Midbrain (tissue), 1 donor: ENCODE results near the gene KIF26B.
"Not testable (repeated sequence)": the region's sequence is repeated elsewhere in the genome, so short reads cannot be mapped to it uniquely, and the experiment has no call there.

Experiments
- DNase-seq: peaks from one replicate; lab custom pipeline; 2025; lab: John Stamatoyannopoulos, UW

Gene KIF26B

DNA sequence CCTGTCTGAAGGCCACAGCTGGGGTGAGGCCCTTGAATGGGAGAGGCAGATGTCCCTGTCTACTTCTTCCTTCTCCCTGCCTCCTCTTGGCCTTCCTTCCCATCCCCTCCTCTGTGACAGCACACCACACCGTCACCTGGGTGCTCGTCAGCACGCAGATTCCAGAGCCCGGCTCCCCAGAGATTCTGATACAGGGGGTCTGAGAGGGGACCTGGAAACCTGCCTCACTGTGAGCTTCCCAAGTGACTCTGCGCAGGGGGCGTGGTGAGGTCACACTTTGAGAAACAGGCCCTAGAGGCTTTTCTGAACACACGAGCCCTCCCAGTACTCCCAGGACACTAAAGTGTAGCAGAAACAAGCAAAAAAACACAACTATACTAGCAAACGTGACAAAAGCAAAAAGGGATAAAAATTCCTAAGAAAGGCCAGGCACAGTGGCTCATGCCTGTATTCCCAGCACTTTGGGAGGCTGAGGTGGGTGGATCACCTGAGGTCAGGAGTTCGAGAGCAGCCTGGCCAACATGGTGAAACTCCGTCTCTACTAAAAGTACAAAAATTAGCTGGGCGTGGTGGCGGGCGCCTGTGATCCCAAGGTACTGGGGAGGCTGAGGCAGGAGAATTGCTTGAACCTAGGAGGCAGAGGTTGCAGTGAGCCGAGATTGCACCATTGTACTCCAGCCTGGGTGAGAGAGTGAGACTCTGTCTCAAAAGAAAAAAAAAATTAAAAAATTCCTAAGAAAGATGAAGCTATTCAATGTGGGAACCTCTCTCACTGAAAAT lies 201.3 kb downstream of the KIF26B start:
- DNase-seq: not testable (repeated sequence)

DNA sequence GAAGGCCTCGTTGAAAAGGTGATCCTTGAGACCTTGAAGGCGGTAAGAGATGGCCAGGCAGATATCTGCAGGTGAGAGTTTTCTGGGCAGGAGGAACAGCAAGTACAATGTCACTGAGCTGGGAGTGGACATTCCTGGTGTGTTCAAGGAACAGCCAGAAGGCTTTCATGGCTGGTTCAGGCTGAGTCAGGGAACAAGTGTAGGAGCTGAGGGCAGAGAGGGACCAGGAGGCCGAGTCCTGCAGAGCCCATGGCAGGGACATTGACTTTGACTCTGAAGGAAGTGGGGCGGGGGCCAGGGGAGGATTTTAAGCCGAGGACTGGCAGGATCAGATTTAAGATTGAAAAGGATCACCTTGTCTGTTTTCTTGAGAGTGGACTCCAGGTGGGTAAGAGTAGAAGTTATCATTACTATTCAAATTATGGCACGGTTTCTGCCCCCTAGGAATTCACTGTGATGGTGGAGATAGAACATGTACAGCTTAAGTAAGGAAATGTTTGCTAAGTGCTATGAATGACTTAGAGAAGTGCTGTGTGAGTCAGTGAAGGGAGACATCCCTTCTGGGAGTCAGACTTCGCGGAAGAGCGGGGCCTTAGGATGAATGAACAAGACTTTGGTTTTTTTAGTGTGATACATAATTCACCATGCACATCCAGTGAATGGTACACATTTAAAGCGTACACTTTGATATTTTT lies 202.3 kb downstream of the KIF26B start:
- no peak for DNase-seq

DNA sequence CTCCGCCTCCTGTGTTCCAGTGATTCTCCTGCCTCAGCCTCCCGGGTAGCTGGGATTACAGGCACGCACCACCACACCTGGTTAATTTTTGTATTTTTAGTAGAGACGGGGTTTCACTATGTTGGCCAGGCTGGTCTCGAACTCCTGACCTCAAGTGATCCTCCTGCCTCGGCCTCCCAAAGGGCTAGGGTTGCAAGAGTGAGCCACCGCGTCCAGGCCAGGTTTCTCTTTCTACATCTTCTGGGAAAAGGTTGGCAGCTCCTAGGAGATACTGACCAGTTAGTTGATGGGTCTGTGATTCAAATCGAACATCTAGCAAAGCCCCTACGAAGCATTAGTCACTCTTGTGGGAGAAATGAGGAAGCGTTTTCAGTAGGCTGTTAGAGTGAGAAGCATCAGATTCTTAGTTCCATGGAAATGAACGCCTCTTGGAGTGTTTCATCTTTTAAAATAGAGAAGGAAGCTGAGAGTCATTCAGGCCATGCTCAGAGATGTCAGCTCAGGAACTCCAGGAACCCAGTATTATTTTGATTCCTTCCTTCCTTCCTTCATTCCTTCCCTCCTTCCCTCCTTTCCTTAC lies 204.4 kb downstream of the KIF26B start:
- not testable (repeated sequence) for DNase-seq

- no peak for DNase-seq
Observed at GRCh38 chr1:245361065-245361464, 206.3 kb downstream of the KIF26B start.

- DNase-seq: no peak
Observed at GRCh38 chr1:245361951-245362350, 207.2 kb downstream of the KIF26B start.

DNA sequence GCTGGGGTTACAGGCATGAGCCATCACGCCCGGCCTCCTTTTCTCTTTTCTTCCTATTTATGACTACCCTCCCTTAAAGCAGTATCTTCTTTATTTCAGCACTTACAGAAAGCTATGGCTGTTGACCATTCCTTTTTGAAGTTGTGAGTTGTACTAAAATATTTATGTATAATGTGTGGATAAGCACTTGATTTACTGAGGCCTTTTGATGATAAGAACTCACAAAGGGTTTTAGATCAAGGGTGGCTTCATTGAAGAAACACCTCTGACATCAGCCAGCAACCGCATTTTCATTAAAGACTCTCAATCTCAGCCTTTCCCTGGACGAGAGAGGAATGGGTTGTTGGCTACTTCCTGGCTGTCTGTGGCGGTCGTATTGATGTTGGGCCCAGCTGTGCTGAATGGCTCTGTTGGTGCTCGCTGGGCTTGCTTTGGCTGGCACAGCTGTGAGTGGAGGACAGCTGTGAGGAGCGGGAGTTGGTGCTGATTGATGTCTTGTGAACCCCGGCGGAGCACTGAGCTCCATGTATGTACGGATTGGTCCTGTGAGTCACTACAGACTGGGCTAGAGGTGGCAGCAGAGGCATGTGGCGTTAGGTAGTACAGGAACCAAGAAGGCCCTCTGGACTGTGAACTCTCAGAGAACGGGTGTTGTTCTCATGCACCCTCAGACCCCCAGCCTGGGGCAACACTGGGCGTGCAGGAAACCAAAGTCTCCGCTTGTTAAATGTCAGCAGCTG lies 208.8 kb downstream of the KIF26B start:
- DNase-seq: no peak

DNA sequence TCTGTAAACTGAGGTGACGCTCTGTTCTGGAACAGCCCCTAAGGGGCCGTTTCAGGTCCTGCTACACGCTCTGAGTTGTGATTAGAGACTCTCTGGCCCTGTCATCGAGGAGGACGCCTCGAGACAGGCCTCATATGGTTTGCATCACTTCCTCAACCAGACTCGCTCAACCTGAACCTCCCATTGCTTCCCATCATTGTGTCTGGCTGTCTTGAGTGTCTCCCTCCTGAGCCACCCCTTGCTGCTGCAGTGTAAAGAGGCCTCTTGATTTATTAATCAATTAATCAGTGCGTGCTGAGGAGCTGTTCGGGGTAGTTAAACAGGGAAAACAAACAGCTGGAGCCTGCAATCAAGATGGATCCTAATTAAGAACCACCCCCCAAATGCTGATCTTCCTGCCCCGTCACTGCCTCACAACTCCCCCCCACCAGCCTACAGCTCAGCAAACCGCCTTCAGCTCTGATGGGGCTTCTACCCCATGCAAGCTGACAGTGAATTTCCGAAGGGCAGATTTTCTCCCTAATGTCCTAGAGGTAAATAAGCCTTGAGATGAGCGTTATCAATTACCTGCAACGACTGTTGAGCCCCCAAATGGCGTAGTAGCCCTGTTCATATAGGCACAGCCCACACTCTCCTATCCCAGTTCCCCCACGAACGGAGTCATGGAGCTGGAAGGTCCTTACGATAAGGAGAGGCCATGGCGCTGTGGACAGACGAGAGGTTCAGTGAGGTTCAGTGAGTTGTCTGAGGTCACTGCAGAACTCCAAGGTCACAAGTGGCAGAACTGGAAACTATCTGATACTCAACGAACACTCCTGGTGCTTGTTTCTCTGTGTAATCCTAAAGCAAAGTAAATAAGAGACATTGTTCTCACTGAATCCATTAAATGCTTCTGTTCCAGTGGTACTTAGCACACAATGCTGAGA lies 210.6 kb downstream of the KIF26B start:
- no peak for DNase-seq

DNA sequence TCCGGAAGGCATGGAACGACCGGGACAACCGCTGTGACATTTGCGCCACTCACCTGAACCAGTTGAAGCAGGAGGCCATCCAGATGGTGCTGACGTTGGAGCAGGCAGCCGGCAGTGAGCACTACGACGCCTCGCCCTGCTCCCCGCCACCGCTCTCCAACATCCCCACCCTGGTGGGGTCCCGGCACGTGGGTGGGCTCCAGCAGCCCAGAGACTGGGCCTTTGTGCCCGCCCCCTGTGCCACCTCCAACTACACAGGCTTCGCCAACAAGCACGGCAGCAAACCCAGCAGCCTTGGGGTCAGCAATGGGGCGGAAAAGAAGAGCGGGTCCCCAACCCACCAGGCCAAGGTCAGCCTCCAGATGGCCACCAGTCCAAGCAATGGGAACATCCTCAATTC lies 212.1 kb downstream of the KIF26B start:
- DNase-seq: no peak

DNA sequence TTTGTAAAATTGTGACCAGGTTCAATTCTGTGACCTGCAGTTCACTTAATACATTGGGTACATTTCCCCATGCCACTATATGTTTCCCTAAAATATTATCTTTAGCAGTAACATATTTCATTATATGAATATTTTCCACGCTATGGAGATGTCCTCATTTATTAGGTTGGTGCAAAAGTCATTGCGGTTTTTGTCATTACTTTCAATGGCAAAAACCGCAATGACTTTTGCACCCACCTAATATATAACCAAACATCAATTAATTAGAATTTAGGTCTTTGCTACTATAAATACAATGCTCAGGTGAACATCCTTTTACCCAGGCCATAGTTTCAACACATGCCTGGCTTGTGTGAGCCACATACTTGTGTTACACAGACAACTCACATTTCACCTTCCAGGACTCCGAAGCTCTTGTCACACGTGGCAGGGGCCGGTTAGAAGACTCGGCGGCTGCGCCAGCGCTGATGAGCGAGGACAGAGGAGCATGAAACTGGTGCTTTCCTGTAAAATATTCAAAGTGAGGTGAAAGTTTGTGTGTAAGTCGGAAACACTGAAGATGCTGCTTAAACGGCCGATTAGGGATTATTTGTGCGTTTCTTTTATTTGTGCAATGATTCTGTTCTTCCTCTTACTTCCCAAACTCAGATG lies 215.5 kb downstream of the KIF26B start:
- DNase-seq: no peak

- DNase-seq: no peak
Observed at GRCh38 chr1:245370905-245371581, 216.3 kb downstream of the KIF26B start.

GRCh38 chr1:245373131-245373530 lies 218.3 kb downstream of the KIF26B start:
- DNase-seq: no peak

DNA sequence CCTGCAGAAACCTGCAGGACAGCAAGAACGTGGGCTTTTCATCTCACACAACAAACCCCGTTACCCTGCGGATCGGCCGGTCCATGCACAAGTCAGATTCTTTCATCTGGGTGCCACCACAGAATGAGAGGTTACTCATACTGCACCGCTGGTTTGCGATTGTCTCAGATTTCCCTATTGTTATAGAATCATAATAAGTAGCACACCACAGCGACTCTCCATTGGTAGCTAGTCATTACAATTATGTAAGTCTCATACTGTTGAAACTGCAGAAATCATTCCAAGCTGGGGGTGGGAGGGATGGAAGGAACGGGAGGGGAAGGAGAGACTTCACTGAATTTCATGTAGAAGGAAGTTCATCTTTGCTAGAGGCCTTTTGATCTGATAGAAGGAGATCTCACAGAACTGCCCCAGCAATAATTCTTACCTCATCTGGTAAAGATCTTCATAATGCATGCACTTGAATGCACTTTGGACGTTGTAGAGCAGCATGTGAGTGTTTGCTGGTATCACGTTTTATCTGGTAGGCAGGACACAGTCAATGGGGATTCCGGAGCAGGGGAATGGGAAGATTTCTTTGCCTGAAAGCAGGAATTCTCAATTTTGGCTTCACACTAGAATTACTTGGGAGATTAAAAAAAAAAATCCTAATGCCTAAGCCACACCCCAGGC lies 221.1 kb downstream of the KIF26B start:
- no peak for DNase-seq

DNA sequence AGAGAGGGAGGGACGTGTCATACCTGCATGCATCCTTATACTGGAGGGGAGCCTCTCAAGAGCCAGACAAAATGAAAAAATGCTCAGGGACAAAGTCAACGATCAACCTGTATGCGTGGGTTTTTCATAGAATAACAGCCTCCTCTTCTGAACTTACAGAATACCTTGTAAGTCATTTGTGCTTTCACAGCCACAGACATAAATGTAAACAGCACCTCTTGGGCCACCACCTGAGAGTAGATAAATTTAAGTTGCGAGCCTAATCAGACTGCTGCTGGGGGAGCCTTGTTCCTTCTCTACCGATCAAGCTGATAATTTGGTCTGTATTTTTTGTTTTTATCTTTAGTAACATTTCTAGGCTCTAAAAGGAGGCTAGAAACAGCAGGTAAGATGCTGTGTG lies 223.1 kb downstream of the KIF26B start:
- DNase-seq: no peak

DNA sequence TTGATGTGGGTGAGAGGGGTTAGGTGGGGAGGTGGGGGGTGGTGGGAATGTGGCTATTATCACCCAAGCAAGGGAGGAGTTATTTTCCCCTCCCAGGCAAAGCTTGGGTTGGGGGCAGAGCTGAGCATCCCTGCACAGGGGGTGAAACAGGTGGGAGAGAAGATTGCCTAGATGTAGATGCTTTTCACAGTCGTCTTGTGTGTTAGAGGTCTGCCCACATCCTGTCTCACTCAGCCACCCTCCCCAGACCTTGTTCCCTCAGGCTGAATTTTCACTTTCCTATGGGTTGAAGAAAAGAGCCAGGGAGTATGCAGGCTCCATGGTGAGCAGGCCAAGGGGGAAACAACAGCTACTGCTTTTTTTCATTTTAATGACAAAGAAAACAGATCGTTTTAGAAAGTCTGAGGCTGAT lies 223.5 kb downstream of the KIF26B start:
- DNase-seq: no peak

GRCh38 chr1:245378745-245379144 lies 224.0 kb downstream of the KIF26B start:
- DNase-seq: no peak

- DNase-seq: no peak
Observed at GRCh38 chr1:245380790-245381535, 226.2 kb downstream of the KIF26B start.

- DNase-seq: no peak
Observed at GRCh38 chr1:245382981-245383380, 228.2 kb downstream of the KIF26B start.

DNA sequence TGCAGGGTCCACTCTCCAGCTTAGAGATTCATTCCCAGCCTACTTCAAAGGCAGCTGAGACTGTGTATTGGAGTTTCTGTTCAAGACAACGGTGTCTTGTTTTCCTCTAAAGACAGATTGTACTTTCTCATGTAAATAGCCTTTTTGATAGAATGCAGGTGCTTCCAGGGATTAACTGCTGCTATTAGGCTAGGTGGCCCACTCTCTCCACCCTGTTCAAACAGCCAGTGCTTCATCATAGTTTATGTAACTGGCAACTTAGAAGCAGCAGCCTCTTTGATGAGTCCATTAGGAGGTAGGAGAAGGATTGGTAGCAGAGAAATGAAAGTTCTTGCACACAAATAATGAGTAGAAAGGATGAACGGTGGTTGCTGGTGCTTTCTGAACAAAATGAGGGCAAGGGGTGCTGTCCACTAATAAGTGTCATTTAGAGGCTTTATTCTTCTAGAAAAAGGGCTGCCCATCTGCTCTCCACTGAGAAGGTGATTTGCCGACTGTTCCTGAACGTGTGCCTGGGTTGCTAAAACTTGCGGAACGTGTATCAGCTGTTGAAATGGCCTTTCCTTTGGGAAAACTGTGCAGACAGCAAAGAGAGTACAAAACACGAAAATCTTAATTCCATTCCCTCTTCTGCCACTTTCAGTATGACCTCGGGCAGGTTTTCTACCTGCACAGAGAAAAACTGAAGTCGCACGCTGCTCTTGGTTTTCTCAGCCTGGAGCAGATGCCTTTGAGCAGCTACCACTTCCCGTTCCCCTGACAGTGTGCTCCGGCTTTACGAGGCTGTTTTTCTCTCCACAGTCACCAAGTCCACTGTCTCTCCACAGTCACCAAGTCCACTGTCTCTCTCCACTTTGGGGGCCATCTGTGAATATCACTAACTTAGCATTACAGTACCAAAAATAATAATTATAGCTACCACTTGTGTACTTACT lies 228.9 kb downstream of the KIF26B start:
- no peak for DNase-seq
